ENCODE data around the gene REEP1.

Gene REEP1

GRCh38 chr2:86286516-86286915 is 50.9 kb downstream of the REEP1 start:
- no peak for TF ChIP-seq CTCF (conservative IDR thresholded peaks at IDR 0.05; ENCODE audit: low read depth, low read length)
- no peak overlapping the region for H3K4me3 ChIP-seq (ENCODE audit: low read length)

GRCh38 chr2:86285981-86286380 is 51.4 kb downstream of the REEP1 start:
- no peak for DNase-seq (ENCODE audit: low read depth)
- H3K4me3 ChIP-seq (ENCODE audit: low read length): no peak overlapping the region
- TF ChIP-seq CTCF (conservative IDR thresholded peaks at IDR 0.05; ENCODE audit: low read depth, low read length): no peak

More at GRCh38 chr2:86286516-86286915, 50.9 kb downstream of the REEP1 start:
- DNase-seq (ENCODE audit: low read depth): no peak

- H3K4me3 ChIP-seq (ENCODE audit: low read length): no peak overlapping the region
- no peak for DNase-seq (ENCODE audit: low read depth)
- no peak for TF ChIP-seq CTCF (conservative IDR thresholded peaks at IDR 0.05; ENCODE audit: low read depth, low read length)
These were observed 51.9 kb downstream of the REEP1 start for GRCh38 chr2:86285571-86285970.

- no peak for TF ChIP-seq CTCF (conservative IDR thresholded peaks at IDR 0.05; ENCODE audit: low read depth, low read length)
- peak; percentile 66 for DNase-seq (ENCODE audit: low read depth)
- H3K4me3 ChIP-seq (ENCODE audit: low read length): no peak overlapping the region
These were observed 52.4 kb downstream of the REEP1 start for GRCh38 chr2:86284987-86285386.

- TF ChIP-seq CTCF (conservative IDR thresholded peaks at IDR 0.05; ENCODE audit: low read depth, low read length): no peak
- DNase-seq (ENCODE audit: low read depth): no peak
These were observed 53.0 kb downstream of the REEP1 start for GRCh38 chr2:86284401-86284841.

GRCh38 chr2:86283411-86284030 is 53.9 kb downstream of the REEP1 start:
- peak; percentile 96 for DNase-seq (ENCODE audit: low read depth)
- no peak for TF ChIP-seq CTCF (conservative IDR thresholded peaks at IDR 0.05; ENCODE audit: low read depth, low read length)
- no peak overlapping the region for H3K4me3 ChIP-seq (ENCODE audit: low read length)

More at GRCh38 chr2:86284401-86284841, 53.0 kb downstream of the REEP1 start:
- no peak overlapping the region for H3K4me3 ChIP-seq (ENCODE audit: low read length)

- H3K4me3 ChIP-seq (ENCODE audit: low read length): no peak overlapping the region
- TF ChIP-seq CTCF (conservative IDR thresholded peaks at IDR 0.05; ENCODE audit: low read depth, low read length): no peak
- DNase-seq (ENCODE audit: low read depth): no peak
These were observed 56.2 kb downstream of the REEP1 start for GRCh38 chr2:86281066-86281700.

Measured in retinal pigment epithelial cell (primary cell).